ENCODE measurements around the gene ITGB5. TPM values are rescaled to one million over a fixed set of nuclear protein-coding genes. Genes with fewer than 3 reads are reported as not detected.
"Not testable (repeated sequence)": the region's sequence is repeated elsewhere in the genome, so short reads cannot be mapped to it uniquely, and the experiment has no call there.

ITGB5 gene
- total and polyA plus RNA-seq, 2 donors: 9.6 to 16.9 TPM

GRCh38 chr3:124752051-124752450 is 135.1 kb downstream of the ITGB5 start:
- no peak for DNase-seq (ENCODE audit: low read depth in 6 of 9, low spot score in 9 of 9)
- Histone ChIP-seq H3K27ac (ENCODE audit: low read depth in 1 of 2, low read length in 1 of 2) (no peak overlapping the region), H3K36me3 (ENCODE audit: control insufficient read depth in 2 of 2, insufficient read depth in 2 of 2, low read length in 1 of 2) (peaks cover 4 to 10% of the 10 kb centered on the region in 2 donors), H3K27me3 (ENCODE audit: control insufficient read depth in 2 of 2, insufficient read depth in 1 of 2, low read length in 1 of 2) (no peaks in the 10 kb centered on the region), H3K4me1 (ENCODE audit: control insufficient read depth in 2 of 2, insufficient read depth in 2 of 2, low read length in 2 of 2) (no peaks in the 10 kb centered on the region), H3K4me3 (ENCODE audit: low read length in 2 of 2) (no peak overlapping the region), H3K9me3 (ENCODE audit: control insufficient read depth in 2 of 2, insufficient read depth in 1 of 2, low read length in 1 of 2) (no peaks in the 10 kb centered on the region)
- WGBS: 92% methylated on average over 3 of the region's 3 CpGs

GRCh38 chr3:124751501-124751900 is 135.7 kb downstream of the ITGB5 start:
- DNase-seq (ENCODE audit: low read depth in 6 of 9, low spot score in 9 of 9): no peak
- Histone ChIP-seq H3K36me3 (ENCODE audit: control insufficient read depth in 2 of 2, insufficient read depth in 2 of 2, low read length in 1 of 2) (peaks cover 8 to 16% of the 10 kb centered on the region in 2 donors), H3K27me3 (ENCODE audit: control insufficient read depth in 2 of 2, insufficient read depth in 1 of 2, low read length in 1 of 2) (no peaks in the 10 kb centered on the region), H3K4me1 (ENCODE audit: control insufficient read depth in 2 of 2, insufficient read depth in 2 of 2, low read length in 2 of 2) (no peaks in the 10 kb centered on the region), H3K27ac (ENCODE audit: low read depth in 1 of 2, low read length in 1 of 2) (no peak overlapping the region), H3K9me3 (ENCODE audit: control insufficient read depth in 2 of 2, insufficient read depth in 1 of 2, low read length in 1 of 2) (no peaks in the 10 kb centered on the region), H3K4me3 (ENCODE audit: low read length in 2 of 2) (no peak overlapping the region)
- WGBS: 75% methylated on average over 5 of the region's 5 CpGs

- H3K27me3 ChIP-seq (ENCODE audit: control insufficient read depth in 2 of 2, insufficient read depth in 1 of 2, low read length in 1 of 2); H3K9me3 ChIP-seq (ENCODE audit: control insufficient read depth in 2 of 2, insufficient read depth in 1 of 2, low read length in 1 of 2); H3K4me3 ChIP-seq (ENCODE audit: low read length in 2 of 2); H3K4me1 ChIP-seq (ENCODE audit: control insufficient read depth in 2 of 2, insufficient read depth in 2 of 2, low read length in 2 of 2); DNase-seq (ENCODE audit: low read depth in 6 of 9, low spot score in 9 of 9); H3K27ac ChIP-seq (ENCODE audit: low read depth in 1 of 2, low read length in 1 of 2): not testable (repeated sequence)
- H3K36me3 ChIP-seq (ENCODE audit: control insufficient read depth in 2 of 2, insufficient read depth in 2 of 2, low read length in 1 of 2): peaks cover 16 to 31% of the 10 kb centered on the region in 2 donors
- WGBS: 95% methylated on average over 27 of the region's 27 CpGs
Measured at GRCh38 chr3:124749877-124750276, 137.3 kb downstream of the ITGB5 start.

DNA sequence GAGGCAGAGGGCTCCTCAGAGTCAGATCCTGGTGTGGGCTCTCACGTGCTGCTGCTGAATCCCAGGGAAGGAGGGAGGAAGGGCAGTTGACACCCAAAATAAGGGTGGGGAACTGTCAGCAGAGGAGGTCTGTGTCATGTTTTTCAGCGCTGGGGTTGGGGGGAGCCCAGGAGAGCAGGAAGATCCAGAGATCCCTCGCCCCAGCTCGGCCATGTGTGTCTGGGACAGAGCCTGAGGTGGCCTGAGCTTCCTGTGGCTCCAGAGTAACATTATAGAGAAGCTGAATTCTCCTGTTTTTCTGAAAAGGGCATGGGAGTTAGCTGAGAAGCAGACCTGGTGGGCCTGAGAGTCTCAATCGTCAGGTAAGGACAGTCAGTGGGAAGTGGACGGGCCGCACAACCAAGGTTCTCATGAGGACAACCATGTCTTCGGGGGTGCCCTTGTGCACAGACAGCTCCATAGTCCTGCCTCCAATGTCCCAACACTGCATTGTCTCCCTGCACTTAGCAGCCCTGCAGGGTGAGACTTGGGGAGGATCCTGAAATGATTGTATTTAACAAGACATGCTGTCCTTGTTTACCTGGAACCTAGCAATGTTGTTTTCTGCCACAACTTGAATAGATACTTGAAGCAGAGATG is 138.5 kb downstream of the ITGB5 start:
- 94% methylated on average over 8 of the region's 8 CpGs for WGBS
- Histone ChIP-seq H3K4me3 (ENCODE audit: low read length in 2 of 2) (no peak overlapping the region), H3K27me3 (ENCODE audit: control insufficient read depth in 2 of 2, insufficient read depth in 1 of 2, low read length in 1 of 2) (no peaks in the 10 kb centered on the region), H3K27ac (ENCODE audit: low read depth in 1 of 2, low read length in 1 of 2) (no peak overlapping the region), H3K4me1 (ENCODE audit: control insufficient read depth in 2 of 2, insufficient read depth in 2 of 2, low read length in 2 of 2) (no peaks in the 10 kb centered on the region), H3K36me3 (ENCODE audit: control insufficient read depth in 2 of 2, insufficient read depth in 2 of 2, low read length in 1 of 2) (peaks cover 28 to 43% of the 10 kb centered on the region in 2 donors), H3K9me3 (ENCODE audit: control insufficient read depth in 2 of 2, insufficient read depth in 1 of 2, low read length in 1 of 2) (no peaks in the 10 kb centered on the region)
- DNase-seq (ENCODE audit: low read depth in 6 of 9, low spot score in 9 of 9): no peak

DNA sequence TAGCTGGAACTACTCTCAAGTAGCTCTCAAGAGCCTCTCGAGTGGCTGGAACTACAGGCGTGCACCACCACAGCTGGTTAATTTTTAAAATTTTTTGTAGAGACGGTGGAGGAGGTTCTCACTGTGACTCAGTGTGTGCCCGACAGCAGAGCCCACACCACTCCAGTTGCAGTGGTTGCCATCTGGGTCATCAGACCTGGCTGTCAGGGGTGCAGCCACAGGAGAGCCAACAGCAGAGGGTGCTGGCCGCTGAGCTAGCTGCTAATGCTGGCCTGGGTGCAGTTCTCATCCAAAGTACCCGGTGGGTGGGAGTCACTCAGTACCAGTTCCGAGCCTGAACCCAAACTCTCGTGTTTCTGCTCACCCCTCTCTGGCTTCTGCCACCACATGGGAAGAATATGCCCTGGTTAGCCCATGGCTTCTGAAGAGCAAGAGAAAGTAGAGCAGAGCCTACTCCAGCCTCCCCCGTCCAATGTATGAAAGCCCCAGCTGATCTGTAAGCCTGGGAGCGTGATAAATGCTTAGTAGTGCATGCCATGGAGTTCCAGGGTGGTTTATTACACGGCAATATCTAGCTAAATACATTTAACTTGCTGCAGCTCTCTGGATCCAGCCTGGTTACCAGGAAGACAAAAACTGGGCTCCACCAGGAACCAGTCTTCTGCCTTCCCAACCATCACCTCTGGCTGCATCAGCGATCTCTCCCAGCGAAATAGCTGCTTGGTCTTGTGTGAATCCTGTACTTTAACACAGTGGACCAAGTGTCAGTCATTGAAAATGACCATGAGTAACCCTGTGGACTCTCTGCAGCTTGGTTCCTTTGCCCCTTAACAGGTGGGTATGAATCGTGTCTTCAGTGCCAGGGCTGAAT is 139.8 kb downstream of the ITGB5 start:
- DNase-seq (ENCODE audit: low read depth in 6 of 9, low spot score in 9 of 9): no peak
- H3K9me3 ChIP-seq (ENCODE audit: control insufficient read depth in 2 of 2, insufficient read depth in 1 of 2, low read length in 1 of 2): no peaks in the 10 kb centered on the region
- H3K27ac ChIP-seq (ENCODE audit: low read depth in 1 of 2, low read length in 1 of 2): no peak overlapping the region
- 94% methylated on average over 14 of the region's 14 CpGs for WGBS
- H3K27me3 ChIP-seq (ENCODE audit: control insufficient read depth in 2 of 2, insufficient read depth in 1 of 2, low read length in 1 of 2): no peaks in the 10 kb centered on the region
- no peaks in the 10 kb centered on the region for H3K4me1 ChIP-seq (ENCODE audit: control insufficient read depth in 2 of 2, insufficient read depth in 2 of 2, low read length in 2 of 2)
- H3K36me3 ChIP-seq (ENCODE audit: control insufficient read depth in 2 of 2, insufficient read depth in 2 of 2, low read length in 1 of 2): peaks cover 32 to 44% of the 10 kb centered on the region in 2 donors
- no peak overlapping the region for H3K4me3 ChIP-seq (ENCODE audit: low read length in 2 of 2)

DNA sequence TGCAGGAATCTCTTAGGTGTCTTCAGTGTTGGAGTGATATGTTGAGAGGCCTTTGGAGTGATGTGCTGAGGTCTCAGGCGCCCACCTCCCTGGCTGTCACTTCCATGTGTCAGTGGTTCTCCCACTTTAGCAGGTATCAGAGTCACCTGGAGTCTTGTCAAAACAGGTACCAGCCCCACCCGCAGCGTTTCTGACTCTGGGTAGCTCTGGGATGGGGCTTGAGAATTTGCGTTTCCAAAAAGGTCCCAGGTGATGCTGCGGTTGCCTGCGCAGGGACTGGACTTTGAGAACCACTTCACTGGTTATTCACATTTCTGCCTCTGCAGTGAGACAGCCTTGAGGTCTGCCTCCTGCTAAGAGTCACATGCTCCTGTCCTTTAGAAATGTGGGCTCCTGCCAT is 141.4 kb downstream of the ITGB5 start:
- DNase-seq (ENCODE audit: low read depth in 6 of 9, low spot score in 9 of 9): no peak
- Histone ChIP-seq H3K27ac (ENCODE audit: low read depth in 1 of 2, low read length in 1 of 2) (no peak overlapping the region), H3K36me3 (ENCODE audit: control insufficient read depth in 2 of 2, insufficient read depth in 2 of 2, low read length in 1 of 2) (peaks cover 44 to 58% of the 10 kb centered on the region in 2 donors), H3K4me3 (ENCODE audit: low read length in 2 of 2) (no peak overlapping the region), H3K9me3 (ENCODE audit: control insufficient read depth in 2 of 2, insufficient read depth in 1 of 2, low read length in 1 of 2) (no peaks in the 10 kb centered on the region), H3K27me3 (ENCODE audit: control insufficient read depth in 2 of 2, insufficient read depth in 1 of 2, low read length in 1 of 2) (no peaks in the 10 kb centered on the region), H3K4me1 (ENCODE audit: control insufficient read depth in 2 of 2, insufficient read depth in 2 of 2, low read length in 2 of 2) (no peaks in the 10 kb centered on the region)
- WGBS: 98% methylated on average over 6 of the region's 6 CpGs

- Histone ChIP-seq H3K4me1 (ENCODE audit: control insufficient read depth in 2 of 2, insufficient read depth in 2 of 2, low read length in 2 of 2) (no peaks in the 10 kb centered on the region), H3K27me3 (ENCODE audit: control insufficient read depth in 2 of 2, insufficient read depth in 1 of 2, low read length in 1 of 2) (no peaks in the 10 kb centered on the region), H3K36me3 (ENCODE audit: control insufficient read depth in 2 of 2, insufficient read depth in 2 of 2, low read length in 1 of 2) (peaks cover 63 to 65% of the 10 kb centered on the region in 2 donors), H3K27ac (ENCODE audit: low read depth in 1 of 2, low read length in 1 of 2) (no peak overlapping the region), H3K9me3 (ENCODE audit: control insufficient read depth in 2 of 2, insufficient read depth in 1 of 2, low read length in 1 of 2) (no peaks in the 10 kb centered on the region), H3K4me3 (ENCODE audit: low read length in 2 of 2) (no peak overlapping the region)
- DNase-seq (ENCODE audit: low read depth in 6 of 9, low spot score in 9 of 9): no peak
- WGBS: 98% methylated on average over 6 of the region's 6 CpGs
Measured at GRCh38 chr3:124741027-124741426, 146.1 kb downstream of the ITGB5 start.

GRCh38 chr3:124731760-124732159 is 155.4 kb downstream of the ITGB5 start:
- H3K9me3 ChIP-seq (ENCODE audit: control insufficient read depth in 2 of 2, insufficient read depth in 1 of 2, low read length in 1 of 2): no peaks in the 10 kb centered on the region
- H3K27ac ChIP-seq (ENCODE audit: low read depth in 1 of 2, low read length in 1 of 2): no peak overlapping the region
- peaks cover 7 to 14% of the 10 kb centered on the region in 2 donors for H3K4me1 ChIP-seq (ENCODE audit: control insufficient read depth in 2 of 2, insufficient read depth in 2 of 2, low read length in 2 of 2)
- 96% methylated on average over 4 of the region's 4 CpGs for WGBS
- no peak for DNase-seq (ENCODE audit: low read depth in 6 of 9, low spot score in 9 of 9)
- H3K27me3 ChIP-seq (ENCODE audit: control insufficient read depth in 2 of 2, insufficient read depth in 1 of 2, low read length in 1 of 2): peaks cover 0 to 7% of the 10 kb centered on the region in 2 donors
- no peak overlapping the region for H3K4me3 ChIP-seq (ENCODE audit: low read length in 2 of 2)
- H3K36me3 ChIP-seq (ENCODE audit: control insufficient read depth in 2 of 2, insufficient read depth in 2 of 2, low read length in 1 of 2): peaks cover 3 to 6% of the 10 kb centered on the region in 2 donors

- Histone ChIP-seq H3K4me1 (ENCODE audit: control insufficient read depth in 2 of 2, insufficient read depth in 2 of 2, low read length in 2 of 2) (peaks cover 7 to 14% of the 10 kb centered on the region in 2 donors), H3K4me3 (ENCODE audit: low read length in 2 of 2) (peak overlapping the region; percentile 64 to 78), H3K36me3 (ENCODE audit: control insufficient read depth in 2 of 2, insufficient read depth in 2 of 2, low read length in 1 of 2) (peaks cover 3 to 6% of the 10 kb centered on the region in 2 donors), H3K27me3 (ENCODE audit: control insufficient read depth in 2 of 2, insufficient read depth in 1 of 2, low read length in 1 of 2) (peaks cover 0 to 7% of the 10 kb centered on the region in 2 donors), H3K27ac (ENCODE audit: low read depth in 1 of 2, low read length in 1 of 2) (no peak overlapping the region), H3K9me3 (ENCODE audit: control insufficient read depth in 2 of 2, insufficient read depth in 1 of 2, low read length in 1 of 2) (no peaks in the 10 kb centered on the region)
- 22% methylated on average over 13 of the region's 13 CpGs for WGBS
- DNase-seq (ENCODE audit: low read depth in 6 of 9, low spot score in 9 of 9): no peak
Measured at GRCh38 chr3:124730941-124731297, 156.2 kb downstream of the ITGB5 start.

Measured in thymus (tissue), 11 donors.